ENCODE measurements around the gene BEST1.
A peak's percentile ranks its signal among the peaks of the same experiment; 100 is the strongest.
"Not testable (repeated sequence)": the region's sequence is repeated elsewhere in the genome, so short reads cannot be mapped to it uniquely, and the experiment has no call there.

The BEST1 gene

DNA sequence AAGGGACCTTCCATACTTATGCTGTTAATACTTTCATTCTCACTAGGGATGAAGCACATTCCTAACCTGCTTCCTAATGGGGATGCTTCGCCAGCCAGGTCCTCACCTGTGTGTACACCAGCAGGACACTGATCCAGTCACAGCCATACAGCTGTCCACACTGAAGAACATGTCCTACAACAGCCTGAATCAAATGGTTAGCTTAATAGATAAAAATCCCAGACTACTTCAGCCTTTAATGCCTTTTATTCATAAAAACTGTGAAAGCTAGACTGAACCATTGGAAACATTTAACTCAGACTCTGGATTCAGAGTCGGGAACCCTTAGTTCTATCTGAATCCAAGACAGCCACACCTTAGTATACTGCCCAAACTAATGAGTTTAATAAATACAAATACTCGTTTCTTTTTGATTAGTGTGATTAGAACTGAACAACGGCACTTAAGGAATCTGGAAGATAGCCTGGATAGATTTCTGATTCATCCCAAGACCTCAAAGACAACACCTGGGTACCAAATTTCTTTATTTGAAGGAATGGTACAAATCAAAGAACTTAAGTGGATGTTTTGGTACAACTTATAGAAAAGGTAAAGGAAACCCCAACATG is 14.0 kb downstream of the BEST1 start:
- no peak for DNase-seq (ENCODE audit: low spot score)

DNA sequence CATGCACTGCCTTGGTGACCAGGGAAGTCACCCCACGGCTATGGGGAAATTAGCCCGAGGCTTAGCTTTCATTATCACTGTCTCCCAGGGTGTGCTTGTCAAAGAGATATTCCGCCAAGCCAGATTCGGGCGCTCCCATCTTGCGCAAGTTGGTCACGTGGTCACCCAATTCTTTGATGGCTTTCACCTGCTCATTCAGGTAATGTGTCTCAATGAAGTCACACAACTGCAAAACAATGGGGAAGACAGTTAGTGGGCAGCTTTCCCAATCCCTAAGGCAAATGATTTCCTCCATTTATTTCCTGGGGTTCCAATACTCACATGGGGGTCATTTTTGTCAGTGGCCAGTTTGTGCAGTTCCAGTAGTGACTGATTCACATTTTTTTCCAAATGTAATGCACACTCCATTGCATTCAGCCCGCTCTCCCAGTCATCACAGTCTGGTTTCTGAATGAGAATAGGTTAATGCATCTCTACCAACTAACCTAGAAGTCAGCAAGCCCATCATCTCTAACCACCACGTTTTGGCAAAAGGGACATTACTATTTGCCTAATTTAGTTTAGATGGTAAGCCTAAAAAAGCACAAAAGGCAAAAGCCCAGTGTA is 14.6 kb downstream of the BEST1 start:
- not testable (repeated sequence) for DNase-seq (ENCODE audit: low spot score)

DNA sequence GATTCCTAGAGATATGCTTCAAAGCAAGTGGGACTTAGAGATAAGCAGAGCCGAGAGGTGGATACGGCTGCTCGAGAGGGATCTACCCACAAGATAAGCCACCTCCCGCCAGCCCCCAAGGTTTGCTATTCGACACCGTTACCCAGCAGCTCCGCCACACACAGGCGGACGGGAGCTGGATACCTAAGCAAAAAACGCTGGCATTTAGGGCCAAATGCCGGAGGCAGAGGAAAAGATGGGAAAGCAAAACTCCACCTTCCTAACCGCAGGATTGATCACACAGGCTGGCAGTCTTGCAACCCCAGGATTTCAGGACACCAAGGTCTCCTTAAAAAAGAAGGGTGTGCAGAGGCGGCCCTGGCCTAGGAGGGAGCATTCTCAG is 16.6 kb downstream of the BEST1 start:
- DNase-seq (ENCODE audit: low spot score), result no peak

DNA sequence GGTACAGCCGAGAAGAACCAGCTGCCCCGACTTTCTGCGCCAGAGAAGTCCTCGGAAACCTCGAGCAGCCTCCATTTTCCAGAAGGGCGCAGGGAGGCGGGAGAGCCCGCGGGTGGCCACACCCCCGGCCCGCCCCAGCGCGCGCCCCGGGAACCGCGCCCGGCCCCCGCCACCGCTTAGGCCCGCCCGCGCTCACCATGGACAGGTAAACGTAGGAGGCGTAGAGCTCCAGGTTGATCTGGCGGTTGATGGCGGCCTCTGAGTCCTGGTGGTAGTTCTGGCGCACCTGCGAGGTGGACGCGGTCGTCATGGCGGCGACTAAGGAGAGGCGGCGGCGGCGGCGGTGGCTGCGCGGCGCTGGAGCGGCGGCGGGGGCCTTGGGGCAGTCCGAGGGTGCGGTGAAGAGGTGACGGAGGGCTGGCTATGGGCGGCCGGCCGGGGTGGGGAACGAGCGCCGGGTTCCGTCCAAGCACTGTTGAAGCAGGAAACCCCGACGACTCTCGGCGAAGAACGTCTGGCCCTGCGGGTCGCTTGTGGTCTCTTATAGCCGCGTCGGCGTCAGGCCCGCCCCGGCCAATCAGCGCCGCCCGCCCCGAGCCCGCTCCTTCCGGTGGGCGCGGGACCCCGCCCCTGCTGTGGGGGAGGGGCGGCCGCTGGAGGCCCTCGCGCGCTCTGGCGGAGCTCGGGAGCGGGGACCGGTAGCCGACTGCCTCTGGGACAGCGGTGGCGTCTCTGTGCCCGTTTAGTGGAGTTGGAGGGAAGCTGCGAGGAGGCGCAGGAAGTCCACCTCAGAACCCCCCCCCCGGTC is 17.2 kb downstream of the BEST1 start, which contains the start of gene FTH1:
Gene FTH1, minus strand, starts transcription at position 519 of the 808 bp plus-strand sequence. Its CDS starts 209 bp downstream, at position 310.
- DNase-seq (ENCODE audit: low spot score), result peak; percentile 94

DNA sequence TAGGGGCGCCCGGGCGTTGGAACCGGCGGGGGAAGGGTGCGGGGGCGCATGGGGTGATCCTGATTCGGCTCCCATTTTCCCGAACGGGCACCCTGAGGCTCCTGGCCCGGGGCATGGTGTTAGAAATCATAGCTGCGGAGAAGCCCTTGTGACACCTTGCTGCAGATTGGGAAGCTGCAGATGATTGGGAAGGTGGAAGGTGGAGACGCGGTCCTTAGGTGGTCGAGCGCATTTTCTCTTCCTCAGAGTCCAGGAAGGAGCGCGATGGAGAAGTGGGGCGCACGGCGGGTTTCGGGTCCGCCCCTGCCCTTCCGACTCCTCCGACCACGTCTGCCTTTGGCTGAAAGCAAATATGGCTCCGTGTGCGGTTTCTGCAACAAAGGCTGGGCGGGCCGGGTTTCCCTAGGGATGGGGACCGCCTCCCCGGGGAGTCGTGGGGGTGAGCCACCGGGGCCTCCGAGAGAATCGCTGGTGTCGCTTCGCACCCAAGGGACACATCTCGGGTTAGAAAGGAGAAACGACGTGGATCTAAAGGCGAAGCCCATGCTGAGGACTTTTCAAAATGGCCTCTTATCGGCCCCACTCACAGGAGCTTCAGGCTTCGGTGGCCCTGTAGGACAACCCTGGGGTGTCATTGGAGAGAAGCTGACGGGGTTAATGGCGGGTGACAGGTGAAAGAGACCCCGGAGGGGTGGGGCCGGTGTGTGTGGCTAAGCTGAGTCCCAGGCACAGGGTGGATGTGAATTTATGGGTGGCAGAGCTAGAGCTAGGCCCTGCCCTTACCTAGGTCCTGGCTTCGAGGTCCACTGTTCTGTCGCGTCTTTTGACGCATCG is 18.0 kb downstream of the BEST1 start:
- peak; percentile 74 for DNase-seq (ENCODE audit: low spot score)

DNA sequence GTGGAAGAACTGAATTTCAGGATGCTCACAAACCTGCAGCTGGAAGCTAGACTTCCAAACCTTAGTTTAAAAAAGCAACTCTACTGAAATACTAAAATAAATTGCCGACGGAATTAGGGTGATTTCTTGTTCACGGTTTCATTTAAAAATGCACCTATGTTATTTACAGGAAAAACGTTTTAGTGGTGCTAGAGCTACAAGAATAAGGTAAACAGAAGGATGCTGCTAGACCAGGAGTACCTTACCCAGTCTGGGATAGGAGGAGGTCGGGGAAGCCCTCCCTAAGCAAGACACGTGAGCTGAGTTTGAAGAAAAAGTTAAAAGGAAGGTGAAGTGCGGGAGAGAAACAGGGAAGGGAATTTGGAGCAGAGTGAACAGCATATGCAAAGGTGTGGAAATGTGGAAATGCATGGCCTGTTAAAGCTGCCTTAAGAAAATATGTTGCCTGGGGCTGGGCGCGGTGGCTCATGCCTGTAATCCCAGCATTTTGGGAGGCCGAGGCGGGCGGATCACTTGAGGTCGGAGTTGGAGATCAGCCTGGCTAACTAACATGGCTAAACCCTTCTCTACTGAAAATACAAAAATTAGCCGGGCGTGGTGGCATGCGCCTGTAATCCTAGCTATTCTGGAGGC is 18.7 kb downstream of the BEST1 start:
- no peak for DNase-seq (ENCODE audit: low spot score)

DNA sequence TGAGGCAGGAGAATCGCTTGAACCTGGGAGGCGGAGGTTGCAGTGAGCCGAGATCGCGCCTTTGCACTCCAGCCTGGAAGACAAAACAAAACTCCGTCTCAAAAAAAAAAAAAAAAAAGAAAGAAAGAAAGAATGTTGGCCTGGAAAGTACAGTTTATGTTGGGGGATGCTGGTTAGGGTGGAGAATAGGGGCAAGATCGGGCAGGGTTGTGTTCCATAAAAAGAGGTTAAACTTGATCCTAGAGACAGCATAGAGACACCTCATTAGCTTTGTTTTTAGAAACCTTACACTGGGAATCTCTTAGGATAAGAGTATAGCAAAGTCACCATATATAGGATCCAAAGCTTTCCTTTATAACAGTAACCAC is 19.2 kb downstream of the BEST1 start:
- DNase-seq (ENCODE audit: low spot score), result no peak

DNA sequence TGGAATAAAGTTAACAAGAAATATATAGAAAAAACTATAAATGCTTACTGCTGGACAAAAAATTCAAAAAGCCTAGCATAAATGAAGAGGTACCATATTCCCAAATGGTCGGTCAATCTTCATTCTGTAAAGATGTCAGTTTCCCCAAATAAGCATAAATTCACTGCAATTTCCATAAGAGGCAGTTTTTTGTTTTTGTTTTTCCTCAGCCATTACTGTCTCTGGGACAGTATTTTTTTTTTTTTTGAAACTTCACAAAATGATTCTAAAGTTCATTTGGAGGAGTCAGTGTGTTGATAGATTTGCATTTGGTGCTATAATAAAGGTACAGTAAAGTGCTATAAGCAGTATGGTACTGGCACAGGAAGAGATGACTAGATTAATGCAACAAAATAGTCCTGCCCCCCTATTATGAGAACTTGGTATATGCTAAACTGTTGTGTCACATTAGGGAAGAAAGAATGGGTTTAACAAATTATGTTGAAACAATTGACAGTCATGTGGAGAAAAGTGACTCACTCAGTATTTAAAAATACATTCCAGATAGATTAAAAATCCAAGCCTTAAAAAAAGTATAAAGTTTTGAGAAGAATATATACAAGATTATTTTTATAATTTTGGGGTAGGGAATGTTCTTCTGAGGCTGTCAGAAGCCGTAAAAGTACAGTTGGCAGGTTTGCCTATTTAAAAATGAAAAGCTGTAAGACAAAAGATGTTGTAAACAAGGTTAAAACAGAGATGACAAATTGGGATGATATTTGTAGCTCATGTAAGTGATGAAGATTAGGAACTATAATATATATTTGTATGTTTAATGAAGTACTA is 19.9 kb downstream of the BEST1 start:
- no peak for DNase-seq (ENCODE audit: low spot score)

DNA sequence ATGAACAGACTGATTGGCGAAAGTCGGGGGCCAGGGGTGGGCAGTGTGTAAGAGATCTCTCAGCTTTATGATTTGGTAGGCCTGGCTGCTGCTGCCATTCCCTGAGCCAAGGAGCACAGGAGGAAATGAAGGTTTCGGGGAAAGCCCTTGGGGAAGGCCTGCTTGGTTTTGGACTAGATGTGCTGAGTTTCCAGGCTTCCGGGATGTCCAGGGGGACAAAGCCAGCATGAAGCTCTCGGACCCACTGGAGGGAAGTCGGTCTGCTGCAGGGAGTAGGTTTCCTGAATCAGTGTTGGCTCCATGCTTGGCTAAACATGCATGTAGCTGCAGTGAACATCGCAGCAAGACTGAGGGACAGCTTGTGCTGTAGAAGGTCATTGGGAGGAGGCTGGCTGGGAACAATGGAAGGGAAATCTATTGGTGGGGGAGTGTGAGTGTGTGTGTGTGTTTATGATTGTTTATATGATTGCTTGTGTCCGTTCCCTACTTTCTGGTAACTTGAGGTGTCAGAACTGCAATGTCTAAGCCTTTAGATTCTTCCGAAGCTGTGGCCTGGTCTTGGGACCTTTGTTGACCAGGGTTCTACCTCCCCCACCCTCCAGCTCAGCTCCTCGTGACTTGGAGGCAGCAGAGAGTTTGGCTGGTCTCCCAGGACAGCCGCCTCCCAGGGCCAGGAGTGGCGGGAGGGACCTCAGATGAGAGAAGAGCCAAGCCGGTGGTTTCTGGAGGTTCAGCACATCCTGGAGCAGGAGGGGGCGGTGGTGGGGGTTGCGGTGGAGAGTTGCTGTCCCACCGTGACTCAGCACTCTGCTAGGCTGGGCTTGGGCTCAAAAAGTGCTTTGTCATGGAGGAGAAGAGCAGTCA is 21.3 kb downstream of the BEST1 start:
- peak; percentile 97 for DNase-seq (ENCODE audit: low spot score)

DNA sequence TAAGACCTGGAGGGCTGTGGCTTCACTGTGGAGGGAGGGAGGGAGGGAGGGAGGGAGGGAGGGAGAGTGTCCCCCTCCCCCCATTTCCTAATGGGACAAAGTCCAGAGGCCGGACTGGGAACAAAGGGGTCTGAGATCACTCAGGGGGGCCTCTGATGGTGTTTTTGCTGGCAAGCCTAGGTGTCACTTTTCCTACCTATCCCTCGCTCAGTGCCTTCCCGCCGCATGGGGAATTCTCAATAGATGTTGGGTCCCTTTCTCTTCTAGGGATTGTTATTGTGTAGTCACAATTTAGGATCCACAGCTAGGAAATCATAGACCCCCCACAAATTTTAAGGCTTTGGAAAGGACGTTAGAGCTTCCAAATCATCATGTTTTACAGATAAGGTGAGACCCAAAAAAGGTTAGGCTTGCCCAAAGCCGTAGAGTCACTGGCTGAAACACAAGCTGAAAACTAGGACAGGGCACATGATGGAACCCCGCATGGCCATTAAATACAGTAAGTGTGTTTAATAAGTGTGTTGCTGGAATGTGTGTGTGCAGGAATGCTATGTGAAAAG is 22.0 kb downstream of the BEST1 start:
- DNase-seq (ENCODE audit: low spot score), result no peak

DNA sequence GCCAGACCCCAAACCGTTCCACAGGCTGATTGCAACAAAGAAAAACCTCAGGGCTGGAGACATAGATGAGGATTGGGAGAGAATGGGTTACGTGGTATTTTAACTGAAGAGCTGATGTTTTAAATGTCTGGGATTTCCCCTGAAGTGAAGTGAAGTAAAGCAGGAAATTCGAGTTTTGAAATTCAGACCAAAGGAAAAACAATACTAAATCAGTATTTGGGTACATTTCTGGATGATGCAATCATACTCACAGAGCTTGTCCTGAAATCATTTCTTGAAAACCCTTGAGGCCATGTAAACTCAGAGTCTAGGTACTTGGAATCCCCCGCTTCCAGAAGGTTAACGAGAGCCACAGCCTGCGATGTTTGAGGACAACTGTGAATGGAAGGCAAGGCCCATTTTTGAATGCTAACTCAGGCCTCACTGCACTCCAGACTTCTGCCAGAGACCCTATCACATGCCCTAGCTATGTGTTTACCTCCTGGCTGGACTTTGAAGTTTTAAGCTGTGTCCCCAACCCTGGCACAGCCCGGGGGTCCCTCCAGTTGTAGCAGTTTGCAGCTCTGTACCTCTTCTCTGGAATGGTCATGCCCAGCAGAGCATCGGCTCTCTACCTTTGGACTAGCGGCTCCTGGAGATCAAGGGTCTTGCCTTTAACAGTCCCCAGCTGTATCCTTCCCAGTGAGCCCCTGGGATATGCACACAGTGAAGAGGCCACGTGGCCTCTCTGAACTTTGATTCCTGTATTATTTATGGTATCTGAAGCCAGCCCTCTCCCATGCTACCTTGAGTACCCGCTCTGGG is 22.7 kb downstream of the BEST1 start:
- no peak for DNase-seq (ENCODE audit: low spot score)

DNA sequence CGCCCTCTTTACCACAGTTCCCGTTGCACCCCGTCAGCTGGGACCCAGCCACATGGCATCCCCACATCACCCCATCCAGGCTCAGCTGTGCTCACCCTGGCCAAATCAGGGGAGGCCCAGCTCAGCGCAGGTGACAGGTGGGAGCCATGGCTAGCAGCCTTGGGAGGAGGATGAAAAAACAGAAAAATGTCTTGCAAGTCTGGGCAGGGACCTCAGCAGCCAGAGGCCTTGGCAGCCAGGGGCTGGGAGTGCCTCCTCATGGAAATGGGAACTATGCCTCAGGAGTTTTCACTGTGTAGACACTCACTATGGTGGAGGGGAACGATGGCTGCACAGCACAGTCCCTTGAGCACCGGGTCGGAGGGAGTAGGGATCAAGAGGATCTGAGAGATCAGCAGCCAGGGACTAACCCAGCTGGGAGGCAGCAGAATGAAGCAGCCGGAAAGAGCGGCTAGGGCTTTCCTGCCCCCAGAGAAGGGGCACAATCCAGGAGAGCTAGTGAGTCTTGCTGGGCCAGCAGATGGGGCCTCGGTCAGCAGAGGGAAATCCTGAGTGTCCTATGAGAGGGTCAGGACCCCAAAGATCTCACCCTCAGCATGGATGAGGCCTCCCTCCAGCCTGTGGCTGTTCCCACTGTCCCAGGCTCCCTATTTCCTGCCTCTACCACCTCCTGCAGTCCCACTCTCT is 23.5 kb downstream of the BEST1 start:
- no peak for DNase-seq (ENCODE audit: low spot score)

DNA sequence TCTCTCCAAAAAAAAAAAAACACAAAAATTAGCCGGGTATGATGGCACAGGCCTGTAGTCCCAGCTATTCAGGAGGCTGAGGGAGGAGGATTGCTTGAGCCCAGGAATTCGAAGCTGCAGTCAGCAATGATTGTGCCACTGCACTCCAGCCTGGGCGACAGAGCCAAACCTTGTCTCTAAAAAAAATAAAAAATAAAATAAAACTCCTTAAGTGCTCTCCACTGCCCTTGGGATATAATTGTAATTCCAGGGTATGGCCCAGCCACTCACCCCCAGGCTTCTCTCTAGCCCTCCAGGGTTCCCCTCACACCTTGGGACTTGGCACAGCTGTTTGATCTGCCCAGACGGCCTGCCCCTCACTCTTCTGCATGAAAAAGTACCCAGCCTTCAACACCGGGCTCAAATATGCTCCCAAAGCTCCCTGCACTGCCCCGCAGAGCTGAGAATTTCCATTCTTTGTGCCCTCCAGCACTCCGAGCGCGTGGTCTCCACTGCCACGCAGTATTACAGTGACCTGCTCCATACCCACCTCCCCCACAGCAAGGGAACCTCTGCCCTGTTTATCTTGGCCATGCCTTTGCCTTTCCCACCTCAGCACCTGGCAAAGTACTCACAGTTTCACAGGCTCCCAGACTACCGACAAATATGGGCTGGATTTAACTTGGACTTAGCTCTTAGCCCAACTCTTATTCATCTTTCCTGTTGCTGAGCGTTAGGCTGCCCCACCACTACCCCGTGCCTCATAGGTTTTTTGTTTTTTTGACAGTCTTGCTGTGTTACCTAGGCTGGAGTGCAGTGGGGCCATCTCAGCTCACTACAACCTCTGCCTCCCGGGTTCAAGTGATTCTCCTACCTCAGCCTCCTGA is 24.8 kb downstream of the BEST1 start:
- no peak for DNase-seq (ENCODE audit: low spot score)

DNA sequence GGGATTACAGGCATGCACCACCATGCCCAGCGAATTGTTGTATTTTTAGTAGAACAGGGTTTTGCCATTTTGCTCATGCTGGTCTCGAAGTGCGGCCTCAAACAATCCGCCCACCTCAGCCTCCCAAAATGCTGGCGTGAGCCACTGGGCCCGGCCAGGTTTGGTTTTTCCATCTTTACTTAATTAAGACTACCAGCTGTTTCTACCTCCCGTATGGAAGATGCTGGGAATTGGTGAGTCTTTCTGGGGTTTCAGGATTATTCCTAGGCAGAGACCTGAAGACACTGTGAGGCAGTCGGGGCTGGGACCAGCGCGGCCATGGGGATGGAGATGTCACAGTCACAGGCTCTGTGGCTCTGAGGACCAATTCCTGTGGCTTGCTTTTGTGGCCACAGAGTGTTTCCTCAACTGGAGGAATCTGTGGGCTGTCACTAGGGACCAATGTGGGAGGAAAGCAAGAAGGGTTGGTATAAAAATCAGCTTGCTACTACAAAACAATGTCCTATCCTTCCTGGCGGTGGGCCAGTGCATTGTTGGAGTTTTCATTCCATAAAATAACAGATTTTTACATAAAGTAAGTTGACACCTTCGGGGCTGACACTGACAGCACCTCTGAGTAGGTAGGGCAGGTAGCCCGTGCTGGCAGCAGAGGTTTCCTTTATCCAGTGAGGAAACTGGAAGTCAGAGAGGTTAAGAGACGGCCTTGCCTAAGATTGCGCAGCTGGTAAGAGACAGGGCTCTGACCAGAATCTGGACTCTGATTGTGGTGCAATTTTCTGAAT is 25.7 kb downstream of the BEST1 start:
- no peak for DNase-seq (ENCODE audit: low spot score)

DNA sequence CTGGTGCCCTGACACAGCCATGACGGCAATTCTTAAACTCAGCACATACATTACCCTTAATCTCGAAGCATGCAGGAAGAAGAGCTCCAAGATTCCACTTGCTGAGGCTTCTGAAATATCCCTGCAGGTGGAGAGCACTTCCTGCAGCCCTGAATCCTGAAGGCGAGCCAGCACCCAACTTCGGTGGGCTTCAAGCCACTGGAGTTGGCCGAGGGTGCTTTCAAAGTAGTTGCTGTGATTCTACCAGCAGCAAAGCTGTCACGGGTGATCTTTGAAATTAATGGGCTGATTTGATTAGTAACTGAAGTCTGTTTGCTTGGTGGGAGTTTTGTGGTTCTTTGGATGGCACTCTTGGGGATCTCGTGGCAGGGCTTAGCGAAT is 26.3 kb downstream of the BEST1 start:
- DNase-seq (ENCODE audit: low spot score), result no peak

DNA sequence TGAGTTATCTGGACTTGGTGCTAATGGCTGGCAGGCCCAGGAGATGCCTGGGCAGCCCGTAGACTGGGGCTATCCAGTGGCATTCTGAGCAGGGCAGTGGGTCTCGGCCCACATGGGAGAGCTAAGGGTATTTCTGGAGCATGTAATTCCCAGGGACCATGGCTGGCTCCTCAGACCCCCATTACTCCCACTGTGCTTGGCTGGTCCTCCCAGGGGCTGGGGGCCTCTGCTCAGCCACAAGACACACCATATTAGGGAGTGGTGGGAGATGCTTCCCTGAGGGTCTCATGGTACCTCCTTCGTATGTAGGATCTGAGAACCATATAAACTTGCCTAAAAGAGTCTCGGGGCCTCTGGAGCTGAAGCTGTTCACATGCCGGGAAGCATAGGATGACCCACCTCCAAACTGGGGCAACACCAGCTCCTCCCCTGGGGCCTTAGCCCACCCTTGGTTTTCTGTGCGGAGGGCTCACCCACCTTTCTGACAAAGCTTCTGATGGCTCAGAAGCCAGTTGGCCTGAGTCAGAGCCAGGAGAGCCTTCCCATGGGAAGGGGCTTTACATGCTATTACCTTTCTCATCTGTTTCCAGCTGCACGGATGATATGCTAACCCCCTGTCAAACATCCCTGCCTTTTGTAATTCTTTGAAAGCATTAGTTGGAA is 26.8 kb downstream of the BEST1 start:
- no peak for DNase-seq (ENCODE audit: low spot score)

Data from putamen (tissue), 1 donor.